Sigmoid colon (tissue), 7 donors: ENCODE measurements around the gene GYS2. TPM values are rescaled to one million over a fixed set of nuclear protein-coding genes. Genes with fewer than 3 reads are reported as not detected.

Experiments
- DNase-seq: peaks from one replicate; pipeline ENCODE4 v3.0.0-alpha.2; 2019
- H3K27ac ChIP-seq, 4 donors: fragments of 200-600 bp; sonication (generic); one replicate each; pipeline ENCODE4 v1.5.1; 2016 to 2019; ENCODE audit warnings: mild to moderate bottlenecking in 1 of 4
- H3K27me3 ChIP-seq, 3 donors: fragments of 200-600 bp; sonication (generic); one replicate each; pipeline ENCODE4 v1.5.1; 2019; ENCODE audit warnings: mild to moderate bottlenecking in 1 of 3
- H3K36me3 ChIP-seq, 4 donors: fragments of 200-600 bp; sonication (generic); one replicate each; pipeline ENCODE4 v1.5.1; 2016 to 2019
- H3K4me1 ChIP-seq, 4 donors: fragments of 200-600 bp; sonication (generic); one replicate each; pipeline ENCODE4 v1.5.1; 2017 to 2019
- H3K4me3 ChIP-seq, 4 donors: fragments of 200-600 bp; sonication (generic); one replicate each; pipeline ENCODE4 v1.5.1; 2017 to 2019; ENCODE audit warnings: mild to moderate bottlenecking in 2 of 4, moderate library complexity in 1 of 4
- H3K9me3 ChIP-seq, 4 donors: fragments of 200-600 bp in 3 of 4; sonication (generic) in 3 of 4; one replicate each; pipeline versions ENCODE4 v1.5.1 to v1.6.1; 2013 to 2019
- EP300 ChIP-seq, 4 donors: sonication (generic); formaldehyde crosslinking; IDR thresholded peaks; one replicate each; pipeline ENCODE4 v1.6.1; 2017; ENCODE audit warnings: antibody characterized with exemption in 4 of 4
- POLR2A ChIP-seq, 2 donors: fragments of 450-650 bp; IDR thresholded peaks; one replicate each; pipeline ENCODE4 v1.6.1; 2016; ENCODE audit warnings: antibody characterized with exemption in 2 of 2, mild to moderate bottlenecking in 2 of 2, moderate library complexity in 2 of 2
- POLR2AphosphoS5 ChIP-seq, 4 donors: sonication (generic); formaldehyde crosslinking; IDR thresholded peaks; one replicate each; pipeline ENCODE4 v1.6.1; 2017; ENCODE audit warnings: antibody characterized with exemption in 4 of 4
- WGBS, 2 donors: extraction: QIAGEN DNeasy Blood & Tissue Kit; methylation state at CpG; one replicate each; pipeline ENCODE4 v1.1.7; 2013; 5-methylcytosine and 5-hydroxymethylcytosine counted together
- intact Hi-C: fragments of 100-400 bp; cut with DNase I; formaldehyde crosslinking; loops from one replicate; pipeline ENCODE4 v1.15.1; 2023
- polyA plus RNA-seq, 3 donors: library from polyadenylated mRNA; stranded (reverse); fragments of 200-250 nt; gene quantifications; one replicate each; pipeline ENCODE4 v1.2.3, GENCODE V29; 2013
- total RNA-seq, 4 donors: library from RNA; depleted of rRNA; stranded (reverse); fragments of >200 nt; gene quantifications; one replicate each; pipeline ENCODE4 v1.1.0, GENCODE V29; 2016
- TF ChIP-seq, protein P1 (sequence below), 4 experiments: fragments of 450-650 bp in 3 of 4; fragments of 200-600 bp in 1 of 4; IDR thresholded peaks; one replicate each; pipeline ENCODE4 v1.5.1; 2016 to 2019; ENCODE audit warnings: antibody characterized with exemption in 4 of 4, mild to moderate bottlenecking in 3 of 4, moderate library complexity in 2 of 4
- donor health status: healthy with polysubstance abuse.
- donor health status: Bipolar disorder and iron deficiency.
- donor health status: healthy.

Gene GYS2
- total and polyA plus RNA-seq, 7 donors = 0.27 TPM; not detected in 6

DNA sequence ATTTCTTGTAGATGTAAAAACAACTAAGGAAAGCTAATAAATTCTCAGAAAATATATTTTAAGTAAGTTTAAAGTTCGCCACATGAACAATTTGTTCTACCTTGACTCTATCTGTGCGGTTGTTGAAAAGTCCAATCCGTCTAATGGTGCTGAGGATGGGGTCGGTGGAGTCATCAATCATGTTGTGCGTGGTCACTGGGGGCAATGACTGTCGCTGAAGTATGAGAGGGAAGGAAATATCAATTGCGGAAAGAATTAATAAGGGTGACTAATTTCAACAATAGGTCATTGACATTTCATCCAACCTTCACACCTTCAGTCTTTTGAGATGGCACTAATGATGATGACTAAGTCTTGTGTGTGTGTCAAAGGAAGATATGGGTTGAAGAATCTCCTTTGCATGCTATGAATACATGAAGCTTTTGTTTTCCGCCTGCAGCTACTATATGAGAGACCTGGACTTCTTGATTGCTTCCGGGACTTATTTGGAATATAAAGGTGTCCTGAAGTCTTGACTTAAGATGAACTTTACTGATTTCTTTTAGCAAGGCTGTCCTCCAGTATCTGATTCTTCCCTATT, 46.5 kb downstream of the GYS2 start:
- Histone ChIP-seq H3K4me1 (no peaks in the 10 kb centered on the region), H3K9me3 (no peaks in the 10 kb centered on the region), H3K27me3 (no peaks in the 10 kb centered on the region), H3K4me3 (no peak overlapping the region), H3K27ac (no peak overlapping the region), H3K36me3 (no peaks in the 10 kb centered on the region)
- WGBS, 2 donors = 84 to 92% methylated on average over 9 of the region's 9 CpGs
- no peak for DNase-seq
- TF ChIP-seq, protein P1, sequence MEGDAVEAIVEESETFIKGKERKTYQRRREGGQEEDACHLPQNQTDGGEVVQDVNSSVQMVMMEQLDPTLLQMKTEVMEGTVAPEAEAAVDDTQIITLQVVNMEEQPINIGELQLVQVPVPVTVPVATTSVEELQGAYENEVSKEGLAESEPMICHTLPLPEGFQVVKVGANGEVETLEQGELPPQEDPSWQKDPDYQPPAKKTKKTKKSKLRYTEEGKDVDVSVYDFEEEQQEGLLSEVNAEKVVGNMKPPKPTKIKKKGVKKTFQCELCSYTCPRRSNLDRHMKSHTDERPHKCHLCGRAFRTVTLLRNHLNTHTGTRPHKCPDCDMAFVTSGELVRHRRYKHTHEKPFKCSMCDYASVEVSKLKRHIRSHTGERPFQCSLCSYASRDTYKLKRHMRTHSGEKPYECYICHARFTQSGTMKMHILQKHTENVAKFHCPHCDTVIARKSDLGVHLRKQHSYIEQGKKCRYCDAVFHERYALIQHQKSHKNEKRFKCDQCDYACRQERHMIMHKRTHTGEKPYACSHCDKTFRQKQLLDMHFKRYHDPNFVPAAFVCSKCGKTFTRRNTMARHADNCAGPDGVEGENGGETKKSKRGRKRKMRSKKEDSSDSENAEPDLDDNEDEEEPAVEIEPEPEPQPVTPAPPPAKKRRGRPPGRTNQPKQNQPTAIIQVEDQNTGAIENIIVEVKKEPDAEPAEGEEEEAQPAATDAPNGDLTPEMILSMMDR (IDR thresholded peaks at IDR 0.05) = no peak
- TF ChIP-seq POLR2AphosphoS5 (IDR thresholded peaks at IDR 0.05) (no peak), POLR2A (IDR thresholded peaks at IDR 0.05) (no peak), EP300 (IDR thresholded peaks at IDR 0.05) (no peak)
- intact Hi-C loops = no loop called here

GRCh38 chr12:21553329-21553675, 51.3 kb downstream of the GYS2 start:
- Histone ChIP-seq H3K4me3 (no peak overlapping the region), H3K27ac (no peak overlapping the region), H3K27me3 (no peaks in the 10 kb centered on the region), H3K9me3 (no peaks in the 10 kb centered on the region), H3K4me1 (peaks cover 0 to 9% (median 3%) of the 10 kb centered on the region in 4 donors), H3K36me3 (no peaks in the 10 kb centered on the region)
- intact Hi-C loops = no loop called here
- DNase-seq = no peak
- TF ChIP-seq POLR2AphosphoS5 (IDR thresholded peaks at IDR 0.05) (no peak), EP300 (IDR thresholded peaks at IDR 0.05) (no peak), POLR2A (IDR thresholded peaks at IDR 0.05) (no peak)
- TF ChIP-seq, protein P1 (IDR thresholded peaks at IDR 0.05) = no peak

- intact Hi-C loops = no loop called here
- WGBS, 2 donors = 75 to 77% methylated on average over 6 of the region's 6 CpGs
- TF ChIP-seq POLR2AphosphoS5 (IDR thresholded peaks at IDR 0.05) (no peak), EP300 (IDR thresholded peaks at IDR 0.05) (no peak), POLR2A (IDR thresholded peaks at IDR 0.05) (no peak)
- TF ChIP-seq, protein P1 (IDR thresholded peaks at IDR 0.05) = no peak
- no peak overlapping the region for H3K4me3 ChIP-seq
- no peaks in the 10 kb centered on the region for H3K9me3 ChIP-seq
- H3K4me1 ChIP-seq = peaks cover 0 to 9% (median 3%) of the 10 kb centered on the region in 4 donors
- H3K27me3 ChIP-seq = no peaks in the 10 kb centered on the region
- DNase-seq = no peak
- no peaks in the 10 kb centered on the region for H3K36me3 ChIP-seq
- H3K27ac ChIP-seq = peak overlapping the region in 1 of 4 donors; percentile 6
Measured at GRCh38 chr12:21552635-21553328, 51.9 kb downstream of the GYS2 start.

GRCh38 chr12:21551841-21552465, 52.7 kb downstream of the GYS2 start:
- peak overlapping the region in 1 of 4 donors; percentile 6 for H3K27ac ChIP-seq
- intact Hi-C loops = no loop called here

DNA sequence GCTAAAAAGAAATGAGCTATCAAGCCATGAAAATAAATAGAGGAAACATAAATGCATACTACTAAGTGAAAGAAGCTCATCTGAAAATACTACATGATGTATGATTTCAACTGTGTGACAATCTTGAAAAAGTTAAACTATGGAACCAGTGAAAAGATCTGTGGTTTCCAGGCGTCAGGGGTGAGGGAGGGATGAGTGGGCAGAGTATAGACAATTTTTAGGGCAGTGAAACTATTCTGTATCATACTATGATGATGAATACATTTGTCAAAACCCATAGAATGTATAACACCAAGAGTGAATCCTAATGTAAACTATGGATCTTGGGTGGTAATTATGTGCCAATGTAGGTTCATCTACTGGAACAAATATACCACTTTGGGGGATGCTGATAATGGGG, 57.2 kb downstream of the GYS2 start:
- 77 to 87% methylated on average over 1 of the region's 1 CpG for WGBS, 2 donors
- H3K4me1 ChIP-seq = peaks cover 0 to 9% (median 3%) of the 10 kb centered on the region in 4 donors
- no peaks in the 10 kb centered on the region for H3K27me3 ChIP-seq
- H3K36me3 ChIP-seq = no peaks in the 10 kb centered on the region
- TF ChIP-seq POLR2AphosphoS5 (IDR thresholded peaks at IDR 0.05) (no peak), POLR2A (IDR thresholded peaks at IDR 0.05) (no peak), EP300 (IDR thresholded peaks at IDR 0.05) (no peak)
- TF ChIP-seq, protein P1 (IDR thresholded peaks at IDR 0.05) = no peak
- H3K27ac ChIP-seq = no peak overlapping the region
- no peak overlapping the region for H3K4me3 ChIP-seq
- H3K9me3 ChIP-seq = no peaks in the 10 kb centered on the region
- no peak for DNase-seq
- intact Hi-C loops = no loop called here

More at GRCh38 chr12:21551841-21552465, 52.7 kb downstream of the GYS2 start:
- no peaks in the 10 kb centered on the region for H3K9me3 ChIP-seq
- H3K27me3 ChIP-seq = no peaks in the 10 kb centered on the region
- DNase-seq = no peak
- 53 to 70% methylated on average over 4 of the region's 4 CpGs for WGBS, 2 donors
- peaks cover 0 to 9% (median 3%) of the 10 kb centered on the region in 4 donors for H3K4me1 ChIP-seq
- no peaks in the 10 kb centered on the region for H3K36me3 ChIP-seq
- no peak for TF ChIP-seq POLR2A (IDR thresholded peaks at IDR 0.05)
- H3K4me3 ChIP-seq = no peak overlapping the region
